Activated T-helper 17 cell treated with anti-CD3 and anti-CD28 coated beads, Interleukin-2, amount 50 U/mL, for 72 hours (primary cell): ENCODE results near the gene GPC5. TPM values are rescaled to one million over a fixed set of nuclear protein-coding genes. Genes with fewer than 3 reads are reported as not detected.

Experiments used
- ATAC-seq: fragments of 150-1000 bp; cut with Tn5 transposase; replicated peaks from 2 replicates; pipeline ENCODE4 v1.10.0; 2021; ENCODE audit warnings: mild to moderate bottlenecking, moderate library complexity
- H3K27ac Mint-ChIP-seq: one replicate; pipeline ENCODE4 v1.8.0; 2022; ENCODE audit warnings: mixed read lengths
- H3K27me3 Mint-ChIP-seq: one replicate; pipeline ENCODE4 v1.8.0; 2022; ENCODE audit warnings: mixed read lengths
- H3K36me3 Mint-ChIP-seq: one replicate; pipeline ENCODE4 v1.8.0; 2022; ENCODE audit warnings: low read depth, mild to moderate bottlenecking, mixed read lengths
- H3K4me1 Mint-ChIP-seq: one replicate; pipeline ENCODE4 v1.8.0; 2022; ENCODE audit warnings: mixed read lengths
- H3K4me3 Mint-ChIP-seq: one replicate; pipeline ENCODE4 v1.8.0; 2022; ENCODE audit warnings: mild to moderate bottlenecking, mixed read lengths
- H3K9me3 Mint-ChIP-seq: one replicate; pipeline ENCODE4 v1.8.0; 2022; ENCODE audit warnings: mixed read lengths
- total RNA-seq, 2 donors: library from RNA; stranded (reverse); gene quantifications; one replicate each; pipeline ENCODE4 v1.2.3, GENCODE V29; 2022

Gene GPC5
- total RNA-seq, 2 donors from 2014 or later: 0.09 to 0.29 TPM

DNA sequence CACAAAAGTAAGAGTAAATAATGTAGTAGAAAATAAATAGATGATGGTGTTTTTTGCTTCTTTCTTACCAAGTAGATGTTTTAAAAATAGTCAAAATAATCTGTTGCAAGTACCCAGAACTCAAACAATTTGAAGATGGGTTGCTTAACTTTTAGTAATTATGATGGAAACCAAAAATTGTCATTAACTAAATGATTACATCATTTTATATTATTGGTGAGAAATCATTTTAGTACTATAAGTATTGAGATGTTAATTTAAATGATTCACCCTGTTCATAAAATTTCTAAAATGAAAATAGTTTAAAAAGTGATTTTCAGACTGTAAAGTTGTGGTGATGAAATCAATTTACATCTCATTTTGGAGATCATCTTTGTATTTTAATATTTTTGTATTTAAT lies 404.5 kb downstream of the GPC5 start:
- Mint-ChIP-seq H3K4me1 (no peaks in the 10 kb centered on the region), H3K27ac (no peak overlapping the region), H3K36me3 (no peaks in the 10 kb centered on the region), H3K4me3 (no peak overlapping the region), H3K27me3 (no peaks in the 10 kb centered on the region), H3K9me3 (peaks cover 9% of the 10 kb centered on the region)
- no peak for ATAC-seq

DNA sequence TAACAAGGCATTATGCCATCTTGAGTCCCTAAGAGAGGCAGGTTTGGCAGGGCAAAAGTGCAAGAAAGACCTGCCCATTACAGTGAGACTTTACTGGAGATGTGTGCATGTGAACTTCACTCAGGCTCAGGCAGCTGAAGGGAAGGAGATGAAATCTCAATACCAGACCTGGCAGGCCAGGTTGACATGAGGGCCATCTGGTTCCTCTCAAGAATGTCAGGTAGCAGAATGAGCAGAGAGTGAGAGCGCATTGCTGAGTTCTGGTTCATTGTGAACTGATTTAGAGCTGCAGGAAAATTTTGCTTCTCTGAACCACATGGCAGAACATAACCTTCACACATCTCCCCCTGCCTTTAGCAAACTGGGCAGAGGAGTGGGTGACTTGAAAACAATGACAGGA lies 406.3 kb downstream of the GPC5 start:
- Mint-ChIP-seq H3K36me3 (no peaks in the 10 kb centered on the region), H3K4me3 (no peak overlapping the region), H3K4me1 (no peaks in the 10 kb centered on the region), H3K27me3 (no peaks in the 10 kb centered on the region), H3K27ac (no peak overlapping the region), H3K9me3 (peaks cover 3% of the 10 kb centered on the region)
- no peak for ATAC-seq

DNA sequence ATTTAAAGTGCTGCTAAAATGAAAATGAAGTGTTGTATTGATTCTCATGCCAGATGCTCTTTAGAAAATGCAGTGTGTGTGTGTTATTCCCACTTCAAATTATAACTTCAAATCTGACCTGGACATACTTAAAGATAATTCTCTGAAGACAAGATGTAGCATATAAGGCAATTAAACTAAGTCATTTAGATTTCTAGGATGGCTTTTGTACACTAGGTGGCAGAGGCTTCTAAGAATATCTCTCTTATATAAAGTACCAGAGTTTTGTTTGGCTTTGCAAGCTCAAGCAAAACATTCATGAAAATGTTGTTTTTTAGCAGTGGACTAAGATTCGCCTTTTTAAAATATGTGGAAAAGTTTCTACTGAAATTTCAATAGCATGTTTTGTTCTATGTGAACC lies 407.2 kb downstream of the GPC5 start:
- ATAC-seq: no peak

DNA sequence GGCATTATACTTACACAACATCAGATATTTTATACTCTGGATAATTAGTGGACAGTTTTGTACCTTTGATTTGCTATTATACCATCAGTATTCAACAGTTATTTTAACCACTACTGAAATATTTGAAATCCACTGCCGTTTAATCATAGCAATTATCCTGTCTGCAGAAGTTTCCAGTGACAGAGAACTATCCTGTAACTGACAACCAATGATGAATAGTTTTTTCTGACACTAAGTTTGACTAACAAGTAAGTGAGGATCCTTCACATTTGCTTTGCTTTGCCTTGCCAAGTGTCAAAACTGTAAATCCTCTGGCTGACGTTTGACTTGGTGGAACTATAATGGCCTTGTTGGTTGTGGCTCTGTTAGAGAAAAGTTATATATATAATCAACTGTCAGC lies 410.7 kb downstream of the GPC5 start:
- no peaks in the 10 kb centered on the region for H3K9me3 Mint-ChIP-seq
- ATAC-seq: no peak

More for the DNA sequence above, 407.2 kb downstream of the GPC5 start:
- no peak overlapping the region for H3K4me3 Mint-ChIP-seq
- H3K9me3 Mint-ChIP-seq: no peaks in the 10 kb centered on the region
- H3K36me3 Mint-ChIP-seq: no peaks in the 10 kb centered on the region
- H3K27me3 Mint-ChIP-seq: no peaks in the 10 kb centered on the region
- H3K27ac Mint-ChIP-seq: no peak overlapping the region
- H3K4me1 Mint-ChIP-seq: no peaks in the 10 kb centered on the region

DNA sequence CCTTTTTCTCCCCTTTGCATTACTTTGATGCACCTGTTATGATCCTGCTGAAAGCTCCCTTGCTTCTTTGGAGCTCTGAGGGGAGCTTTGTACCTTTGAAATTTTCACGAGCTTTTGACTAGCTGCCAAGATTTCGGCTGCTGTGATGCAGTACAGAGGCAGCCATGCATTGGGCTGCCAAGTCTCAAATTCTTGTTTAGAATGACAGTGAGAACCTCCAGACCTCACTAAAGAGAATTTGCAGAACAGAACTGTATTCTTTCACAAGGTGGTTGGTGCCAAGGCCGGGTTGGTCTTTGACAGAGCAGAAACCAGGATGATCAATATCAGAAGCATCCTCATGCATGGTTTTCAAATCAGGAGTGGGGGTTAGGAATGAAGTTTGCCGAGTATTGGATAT lies 414.8 kb downstream of the GPC5 start:
- no peaks in the 10 kb centered on the region for H3K4me1 Mint-ChIP-seq
- no peak for ATAC-seq
- no peaks in the 10 kb centered on the region for H3K9me3 Mint-ChIP-seq
- no peak overlapping the region for H3K27ac Mint-ChIP-seq
- no peak overlapping the region for H3K4me3 Mint-ChIP-seq
- no peaks in the 10 kb centered on the region for H3K36me3 Mint-ChIP-seq
- H3K27me3 Mint-ChIP-seq: no peaks in the 10 kb centered on the region

More for the DNA sequence above, 410.7 kb downstream of the GPC5 start:
- Mint-ChIP-seq H3K4me1 (no peaks in the 10 kb centered on the region), H3K27ac (no peak overlapping the region), H3K27me3 (no peaks in the 10 kb centered on the region), H3K36me3 (no peaks in the 10 kb centered on the region), H3K4me3 (no peak overlapping the region)

DNA sequence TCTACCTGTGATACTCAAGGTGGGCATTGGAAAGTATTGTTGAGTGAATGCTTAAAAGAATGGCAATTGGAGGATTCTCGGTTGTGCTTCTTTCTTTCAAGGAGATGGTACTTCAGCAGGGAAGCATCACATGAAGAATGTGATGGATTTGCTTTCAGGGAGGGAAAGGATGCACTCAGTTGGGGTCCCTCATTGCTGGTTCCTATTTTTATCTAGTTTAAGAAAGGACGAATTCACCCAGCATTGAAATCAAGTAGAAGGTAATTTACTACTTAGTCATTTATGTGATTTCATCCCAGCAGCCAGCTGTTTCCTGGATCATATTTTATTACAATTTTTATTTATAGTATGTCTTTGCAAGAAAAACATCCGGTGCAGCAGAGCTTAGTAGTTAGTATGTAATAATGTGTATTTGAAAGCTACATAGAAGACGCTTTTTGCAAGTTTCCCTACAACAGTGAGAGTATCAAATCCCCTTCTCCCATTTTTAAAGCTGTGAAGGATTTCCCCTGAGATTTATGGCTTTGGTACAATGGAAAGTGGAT lies 417.9 kb downstream of the GPC5 start:
- ATAC-seq: no peak
- no peak overlapping the region for H3K4me3 Mint-ChIP-seq
- H3K36me3 Mint-ChIP-seq: no peaks in the 10 kb centered on the region
- H3K4me1 Mint-ChIP-seq: no peaks in the 10 kb centered on the region
- no peaks in the 10 kb centered on the region for H3K9me3 Mint-ChIP-seq
- no peaks in the 10 kb centered on the region for H3K27me3 Mint-ChIP-seq
- H3K27ac Mint-ChIP-seq: no peak overlapping the region

DNA sequence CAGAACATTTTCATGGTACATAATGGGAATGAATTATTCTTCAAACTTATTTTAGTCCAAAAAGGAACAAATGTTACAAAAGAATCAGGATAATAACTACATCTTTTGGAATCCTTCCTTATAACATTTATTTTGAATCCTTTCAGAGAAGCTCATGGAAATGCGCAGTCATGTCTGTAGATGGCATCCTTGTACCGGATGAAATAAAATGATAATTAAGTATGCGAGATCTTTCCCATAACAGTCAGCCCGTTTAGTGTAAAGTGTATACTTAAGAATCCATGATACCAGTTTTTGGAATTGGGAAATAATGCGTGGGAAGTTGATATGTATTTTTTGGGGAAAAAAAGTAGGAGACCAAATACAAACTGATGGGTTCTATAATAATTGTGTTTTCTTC lies 418.8 kb downstream of the GPC5 start:
- no peaks in the 10 kb centered on the region for H3K9me3 Mint-ChIP-seq
- H3K36me3 Mint-ChIP-seq: no peaks in the 10 kb centered on the region
- ATAC-seq: no peak
- H3K4me1 Mint-ChIP-seq: no peaks in the 10 kb centered on the region
- H3K4me3 Mint-ChIP-seq: no peak overlapping the region
- H3K27me3 Mint-ChIP-seq: no peaks in the 10 kb centered on the region
- H3K27ac Mint-ChIP-seq: no peak overlapping the region

DNA sequence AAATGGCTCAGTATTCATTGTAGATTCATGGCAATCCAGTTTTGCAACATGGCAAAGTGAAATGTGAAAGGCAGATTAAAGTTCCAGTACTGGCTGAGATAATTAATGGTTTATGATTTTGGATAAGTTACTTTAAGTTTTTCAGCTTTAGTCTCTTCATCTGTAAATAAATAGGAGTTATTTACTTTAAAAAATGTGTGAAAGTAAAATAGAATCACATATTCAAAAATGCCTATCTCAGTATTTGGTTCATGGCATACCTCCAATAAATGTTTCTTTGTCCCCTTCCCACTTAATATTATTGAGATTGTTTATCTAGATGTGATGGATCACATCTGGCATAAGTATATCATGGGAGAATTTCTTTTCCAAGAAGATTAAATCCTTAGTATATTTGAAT lies 426.0 kb downstream of the GPC5 start:
- no peak overlapping the region for H3K4me3 Mint-ChIP-seq
- no peaks in the 10 kb centered on the region for H3K36me3 Mint-ChIP-seq
- no peak for ATAC-seq
- H3K9me3 Mint-ChIP-seq: peaks cover 8% of the 10 kb centered on the region
- no peak overlapping the region for H3K27ac Mint-ChIP-seq
- no peaks in the 10 kb centered on the region for H3K27me3 Mint-ChIP-seq
- no peaks in the 10 kb centered on the region for H3K4me1 Mint-ChIP-seq

DNA sequence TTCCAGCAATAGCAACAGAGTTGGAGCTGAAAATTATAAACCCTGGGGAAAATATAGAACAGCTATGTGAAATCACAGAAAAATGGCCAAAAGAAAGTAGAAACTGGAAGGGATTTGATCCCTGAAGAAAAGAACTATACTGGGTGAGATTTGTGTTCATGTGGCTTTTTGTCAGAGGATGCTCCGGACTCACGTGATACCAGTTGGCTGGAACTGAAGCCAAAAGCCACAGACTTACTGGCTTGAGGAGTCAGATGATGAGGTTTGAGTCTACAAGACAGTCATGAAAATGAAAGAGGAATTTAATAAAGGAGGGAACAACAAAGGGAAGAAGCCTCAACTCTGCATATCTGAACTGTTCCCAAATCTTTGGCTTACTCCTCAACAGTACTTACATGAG lies 427.1 kb downstream of the GPC5 start:
- H3K4me3 Mint-ChIP-seq: no peak overlapping the region

DNA sequence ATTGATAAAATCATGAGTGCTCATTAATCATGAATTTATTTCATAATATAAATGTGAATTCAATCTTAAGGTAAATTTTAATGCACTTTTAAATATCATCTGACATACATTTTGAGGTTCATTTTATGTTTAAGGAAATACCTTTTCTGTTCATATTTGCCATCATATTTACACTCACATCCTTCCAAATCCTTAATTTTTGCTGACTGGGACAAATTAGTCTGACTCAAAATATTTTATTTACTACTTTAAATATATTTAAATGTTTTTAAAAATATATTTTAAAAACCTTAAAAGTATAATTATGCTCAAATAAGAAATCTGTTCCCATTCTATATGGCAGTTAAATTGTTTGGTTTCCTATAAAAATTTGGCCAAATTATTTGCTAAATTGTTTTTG lies 438.1 kb downstream of the GPC5 start:
- Mint-ChIP-seq H3K27ac (no peak overlapping the region), H3K9me3 (no peaks in the 10 kb centered on the region), H3K4me3 (no peak overlapping the region), H3K36me3 (no peaks in the 10 kb centered on the region), H3K27me3 (no peaks in the 10 kb centered on the region), H3K4me1 (no peaks in the 10 kb centered on the region)
- ATAC-seq: no peak

More for the DNA sequence above, 427.1 kb downstream of the GPC5 start:
- Mint-ChIP-seq H3K27me3 (no peaks in the 10 kb centered on the region), H3K9me3 (peaks cover 11% of the 10 kb centered on the region), H3K4me1 (no peaks in the 10 kb centered on the region), H3K36me3 (no peaks in the 10 kb centered on the region), H3K27ac (no peak overlapping the region)
- no peak for ATAC-seq

DNA sequence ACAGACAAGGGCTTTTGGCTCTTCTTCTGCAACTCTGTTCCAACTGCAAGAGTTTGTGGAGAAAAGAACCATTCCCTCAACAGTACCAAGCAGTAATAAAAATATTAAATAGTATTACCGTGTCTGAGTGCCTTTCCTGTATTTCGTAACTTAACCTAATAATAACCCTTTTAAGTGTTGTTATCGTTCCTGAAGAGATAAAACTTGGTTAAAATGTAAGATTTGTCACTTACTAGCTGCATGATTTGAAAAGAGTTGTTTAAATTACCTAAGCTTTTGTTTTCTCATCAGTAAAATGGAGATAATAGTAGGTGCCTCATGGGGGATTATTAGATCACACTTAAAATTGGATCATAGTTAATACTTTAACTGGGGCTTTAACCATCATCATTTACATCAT lies 447.2 kb downstream of the GPC5 start:
- ATAC-seq: no peak
- Mint-ChIP-seq H3K9me3 (peaks cover 7% of the 10 kb centered on the region), H3K4me1 (no peaks in the 10 kb centered on the region), H3K36me3 (no peaks in the 10 kb centered on the region), H3K4me3 (no peak overlapping the region), H3K27ac (no peak overlapping the region), H3K27me3 (no peaks in the 10 kb centered on the region)

DNA sequence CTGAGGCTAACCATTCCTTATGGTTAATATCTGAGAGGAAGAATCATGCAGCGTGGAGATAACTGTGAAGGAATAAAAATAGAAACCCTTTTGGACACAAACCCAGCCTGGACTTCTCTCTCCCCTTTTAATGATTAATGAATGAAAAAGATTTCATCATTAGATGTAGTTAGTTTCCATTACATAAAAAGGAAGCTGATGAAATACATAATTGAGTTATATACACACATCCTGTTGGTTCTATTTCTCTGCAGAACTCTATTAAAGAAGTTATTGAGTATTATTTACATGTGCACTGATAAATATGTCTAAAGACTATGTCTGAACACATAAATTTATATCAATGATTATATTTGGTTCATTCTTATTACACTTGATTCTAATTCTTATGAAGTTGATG lies 465.3 kb downstream of the GPC5 start:
- Mint-ChIP-seq H3K27ac (no peak overlapping the region), H3K36me3 (no peaks in the 10 kb centered on the region), H3K27me3 (no peaks in the 10 kb centered on the region), H3K9me3 (no peaks in the 10 kb centered on the region), H3K4me1 (no peaks in the 10 kb centered on the region), H3K4me3 (no peak overlapping the region)
- ATAC-seq: no peak

DNA sequence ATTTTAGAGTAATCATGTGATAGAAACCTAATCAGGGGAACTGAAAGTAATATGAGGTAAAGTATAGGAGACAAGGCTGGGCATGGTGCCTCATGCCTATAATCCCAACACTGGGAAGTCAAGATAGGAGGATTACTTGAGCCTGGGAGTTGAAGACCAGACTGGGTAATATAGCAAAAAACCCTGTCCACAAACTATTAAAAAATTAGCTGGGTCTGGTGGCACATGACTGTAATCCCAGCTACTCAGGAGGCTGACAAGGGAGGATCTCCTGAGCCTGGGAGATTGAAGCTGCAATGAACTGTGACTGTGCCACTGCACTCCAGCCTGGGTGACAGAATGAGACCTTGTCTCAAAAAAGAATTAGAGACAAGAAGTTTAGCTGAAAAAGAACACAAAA lies 469.9 kb downstream of the GPC5 start:
- H3K4me3 Mint-ChIP-seq: no peak overlapping the region
- no peak overlapping the region for H3K27ac Mint-ChIP-seq
- no peaks in the 10 kb centered on the region for H3K9me3 Mint-ChIP-seq
- no peaks in the 10 kb centered on the region for H3K27me3 Mint-ChIP-seq
- ATAC-seq: no peak
- no peaks in the 10 kb centered on the region for H3K4me1 Mint-ChIP-seq
- H3K36me3 Mint-ChIP-seq: no peaks in the 10 kb centered on the region

DNA sequence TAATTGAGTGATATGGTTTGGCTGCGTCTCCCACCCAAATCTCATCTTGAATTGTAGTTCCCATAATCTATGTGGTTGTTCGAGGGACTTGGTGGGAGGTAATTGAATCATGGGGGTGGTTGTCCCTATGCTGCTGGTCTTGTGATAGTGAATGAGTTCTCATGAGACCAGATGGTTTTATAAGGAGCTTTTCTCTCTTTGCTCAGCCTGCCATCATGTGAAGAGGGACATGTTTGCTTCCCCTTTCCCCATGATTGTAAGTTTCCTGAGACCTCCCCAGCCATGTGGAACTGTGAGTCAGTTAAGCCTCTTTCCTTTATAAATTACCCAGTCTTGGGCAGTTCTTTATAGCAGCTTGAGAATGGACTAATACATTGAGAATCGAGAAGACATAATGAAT lies 480.1 kb downstream of the GPC5 start:
- H3K36me3 Mint-ChIP-seq: no peaks in the 10 kb centered on the region
- H3K9me3 Mint-ChIP-seq: peaks cover 8% of the 10 kb centered on the region
- ATAC-seq: no peak
- H3K27me3 Mint-ChIP-seq: no peaks in the 10 kb centered on the region
- no peak overlapping the region for H3K27ac Mint-ChIP-seq
- H3K4me1 Mint-ChIP-seq: no peaks in the 10 kb centered on the region
- H3K4me3 Mint-ChIP-seq: no peak overlapping the region

DNA sequence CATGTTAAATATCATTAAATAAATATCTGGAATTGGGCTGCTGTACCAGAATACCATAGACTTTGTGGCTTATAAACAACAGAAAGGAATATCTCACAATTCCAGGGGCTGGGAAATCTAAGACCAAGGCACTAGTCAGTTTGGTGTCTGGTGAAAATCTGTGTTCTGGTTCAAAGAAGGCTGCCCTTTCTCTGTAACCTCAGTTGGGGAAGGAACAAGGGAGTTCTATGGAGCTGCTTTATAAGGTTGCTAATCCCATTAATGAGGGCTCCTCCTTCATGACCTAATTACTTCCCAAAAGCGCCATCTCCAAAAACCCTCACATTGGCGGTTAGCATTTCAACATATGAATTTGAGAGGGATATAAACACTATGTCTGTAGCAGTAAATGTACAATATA lies 480.9 kb downstream of the GPC5 start:
- Mint-ChIP-seq H3K36me3 (no peaks in the 10 kb centered on the region), H3K4me3 (no peak overlapping the region), H3K27me3 (no peaks in the 10 kb centered on the region), H3K27ac (no peak overlapping the region), H3K9me3 (peaks cover 8% of the 10 kb centered on the region), H3K4me1 (no peaks in the 10 kb centered on the region)
- ATAC-seq: no peak

DNA sequence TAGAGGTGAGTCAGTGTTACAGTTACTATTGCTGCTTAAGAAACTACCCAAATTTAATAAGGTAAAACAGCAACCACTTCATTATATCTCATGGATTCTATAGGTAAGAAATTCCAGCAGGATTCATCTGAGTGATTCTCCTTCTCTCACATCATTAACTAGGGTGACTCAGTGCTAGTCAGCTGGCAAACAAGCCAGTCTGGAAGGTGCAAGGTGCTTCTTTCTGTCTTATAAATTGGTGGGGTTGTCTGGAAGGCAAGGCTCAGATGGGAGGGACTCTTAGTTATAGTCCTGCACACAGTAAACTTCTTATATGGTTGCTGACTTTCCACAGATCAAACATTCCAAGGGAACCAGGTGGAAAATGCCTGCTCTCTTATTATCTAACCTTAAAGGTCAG lies 484.5 kb downstream of the GPC5 start:
- Mint-ChIP-seq H3K27me3 (no peaks in the 10 kb centered on the region), H3K36me3 (no peaks in the 10 kb centered on the region), H3K4me1 (no peaks in the 10 kb centered on the region), H3K4me3 (no peak overlapping the region), H3K27ac (no peak overlapping the region), H3K9me3 (peaks cover 18% of the 10 kb centered on the region)
- no peak for ATAC-seq
